Neural cell (in vitro differentiated cells): Measurements from ENCODE around the gene RNF133. TPM values are rescaled to one million over a fixed set of nuclear protein-coding genes. Genes with fewer than 3 reads are reported as not detected.

Experiments used
- H2AFZ ChIP-seq: fragments of 200-600, 300-800 bp; sonication (generic), shearing (Covaris generic); 2 replicates; pipeline ENCODE4 v1.6.0; 2014; ENCODE audit warnings: low read depth, mild to moderate bottlenecking, antibody characterized with exemption, low read length, moderate library complexity
- H3F3A ChIP-seq: fragments of 200-600 bp; shearing (Covaris generic); 2 replicates; pipeline ENCODE4 v1.6.1; 2016; ENCODE audit warnings: mild to moderate bottlenecking, moderate library complexity, mixed read lengths, antibody characterized with exemption, low read length; ENCODE audit not compliant: insufficient read depth, poor library complexity, severe bottlenecking
- H3K27ac ChIP-seq: fragments of 200-600, 300-800 bp; sonication (generic), shearing (Covaris generic); 2 replicates; pipeline ENCODE4 v1.5.1; 2014; ENCODE audit warnings: mild to moderate bottlenecking, low read length, moderate library complexity
- H3K27me3 ChIP-seq: fragments of 300-800, 200-600 bp; sonication (generic), shearing (Covaris generic); 2 replicates; pipeline ENCODE4 v1.6.0; 2014; ENCODE audit warnings: mild to moderate bottlenecking, low read depth, low read length, moderate library complexity; ENCODE audit not compliant: insufficient read depth
- H3K36me3 ChIP-seq: fragments of 300-800, 200-600 bp; sonication (generic), shearing (Covaris generic); 2 replicates; pipeline ENCODE4 v1.5.1; 2014; ENCODE audit warnings: mild to moderate bottlenecking, antibody characterized with exemption, low read length, moderate library complexity; ENCODE audit not compliant: insufficient read depth
- H3K4me2 ChIP-seq: fragments of 300-800, 200-600 bp; sonication (generic), shearing (Covaris generic); 2 replicates; pipeline ENCODE4 v1.6.0; 2014; ENCODE audit warnings: mild to moderate bottlenecking, low read length
- H3K4me3 ChIP-seq: fragments of 300-800, 200-600 bp; sonication (generic), shearing (Covaris generic); 2 replicates; pipeline ENCODE4 v1.5.1; 2014; ENCODE audit warnings: mild to moderate bottlenecking, low read length, moderate library complexity
- H3K79me2 ChIP-seq: fragments of 200-600 bp; shearing (Covaris generic); replicated peaks from 2 replicates; pipeline ENCODE4 v1.6.0; 2014; ENCODE audit warnings: mild to moderate bottlenecking, low read length, moderate library complexity; ENCODE audit not compliant: insufficient read depth
- H3K9ac ChIP-seq: fragments of 300-800, 200-600 bp; sonication (generic), shearing (Covaris generic); 2 replicates; pipeline ENCODE4 v1.6.1; 2016; ENCODE audit warnings: mild to moderate bottlenecking, low read length, mixed read lengths
- H3K9me2 ChIP-seq: fragments of 200-600 bp; shearing (Covaris generic); 2 replicates; pipeline ENCODE4 v1.6.1; 2016; ENCODE audit warnings: mild to moderate bottlenecking, low read length, mixed read lengths; ENCODE audit not compliant: insufficient read depth
- H3K9me3 ChIP-seq: fragments of 200-600, 300-800 bp; sonication (generic), shearing (Covaris generic); 2 replicates; pipeline ENCODE4 v1.6.1; 2016; ENCODE audit warnings: mild to moderate bottlenecking, mixed run types, low read length, moderate library complexity, mixed read lengths
- H4K20me1 ChIP-seq: fragments of 200-600 bp; shearing (Covaris generic); 2 replicates; pipeline ENCODE4 v1.6.1; 2016; ENCODE audit warnings: mild to moderate bottlenecking, mixed run types; ENCODE audit not compliant: insufficient read depth
- CTCF ChIP-seq: fragments of 450-650 bp; IDR thresholded peaks from 2 replicates; pipeline ENCODE4 v1.5.1; 2014; ENCODE audit warnings: antibody characterized with exemption, mild to moderate bottlenecking, moderate library complexity; ENCODE audit not compliant: poor library complexity, severe bottlenecking
- EP300 ChIP-seq: fragments of 450-650 bp; conservative IDR thresholded peaks from 2 replicates; pipeline ENCODE4 v1.6.1; 2014; ENCODE audit warnings: antibody characterized with exemption, mild to moderate bottlenecking, moderate library complexity; ENCODE audit not compliant: poor library complexity, severe bottlenecking
- EZH2 ChIP-seq: fragments of 200-600, 300-800 bp; shearing (Covaris generic), sonication (generic); IDR thresholded peaks from 2 replicates; pipeline ENCODE4 v1.6.1; 2014; ENCODE audit warnings: antibody characterized with exemption, low read length, borderline replicate concordance, mild to moderate bottlenecking; ENCODE audit not compliant: insufficient read depth, poor library complexity, severe bottlenecking
- MXI1 ChIP-seq: fragments of 450-650 bp; conservative IDR thresholded peaks from 2 replicates; pipeline ENCODE4 v1.6.1; 2014; ENCODE audit warnings: antibody characterized with exemption, mild to moderate bottlenecking; ENCODE audit not compliant: poor library complexity, severe bottlenecking
- POLR2AphosphoS5 ChIP-seq: IDR thresholded peaks from 2 replicates; pipeline ENCODE4 v1.6.1; 2012
- RAD21 ChIP-seq: fragments of 450-650 bp; conservative IDR thresholded peaks from 2 replicates; pipeline ENCODE4 v1.6.1; 2014; ENCODE audit warnings: antibody characterized with exemption, mild to moderate bottlenecking, moderate library complexity
- SMC3 ChIP-seq: fragments of 450-650 bp; conservative IDR thresholded peaks from 2 replicates; pipeline ENCODE4 v1.6.1; 2014; ENCODE audit warnings: antibody characterized with exemption, mild to moderate bottlenecking, moderate library complexity; ENCODE audit not compliant: poor library complexity
- TAF1 ChIP-seq: IDR thresholded peaks from 2 replicates; pipeline ENCODE4 v1.6.1; 2012; ENCODE audit warnings: low read depth
- polyA minus RNA-seq: library from RNA; depleted of rRNA, polyadenylated mRNA; stranded (reverse); fragments of >200 nt; gene quantifications from 2 replicates; pipeline ENCODE4 v1.2.3, GENCODE V29; 2014
- polyA plus RNA-seq: library from polyadenylated mRNA; depleted of rRNA; stranded (reverse); fragments of >200 nt; gene quantifications from 2 replicates; pipeline ENCODE4 v1.2.3, GENCODE V29; 2014
- TF ChIP-seq, protein P1 (sequence below): IDR thresholded peaks from 2 replicates; pipeline ENCODE4 v1.6.1; 2012; ENCODE audit warnings: borderline replicate concordance

The RNF133 gene
- polyA plus RNA-seq (not detected in 2 replicates), polyA minus RNA-seq (0.58 TPM in 1 of 2 replicates, not detected in the other)

DNA sequence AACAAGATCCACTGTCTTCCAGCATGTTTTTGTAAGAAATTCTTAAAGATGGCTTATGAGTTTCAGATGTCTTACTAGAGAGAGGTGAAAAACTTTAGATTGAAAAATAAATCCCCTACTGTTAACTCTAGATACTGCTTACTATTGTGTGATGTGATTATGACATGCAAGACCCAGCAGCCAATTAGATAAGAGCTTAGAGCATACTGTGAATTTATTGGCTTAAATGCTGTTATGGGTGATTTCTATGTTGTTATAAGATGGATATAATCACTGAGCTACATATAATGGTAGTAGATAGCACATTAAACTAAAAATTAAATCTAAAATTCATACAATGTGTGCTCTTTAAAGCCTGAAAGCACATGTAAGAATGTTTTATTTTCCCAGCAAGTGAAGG is at the start of gene RNF133:
TSS of gene RNF133 (minus strand) at position 101 of the 400 bp plus-strand sequence. CDS start 199 bp downstream, outside the sequence.
- no peaks in the 10 kb centered on the region for H3F3A ChIP-seq
- no peak within 1 kb of the TSS for H3K4me2 ChIP-seq
- H3K9me2 ChIP-seq = no peaks in the 10 kb centered on the region
- H3K36me3 ChIP-seq = no peaks in the 10 kb centered on the region
- no peak within 1 kb of the TSS for H3K27ac ChIP-seq
- no peak within 1 kb of the TSS for H2AFZ ChIP-seq
- H3K4me3 ChIP-seq = no peak within 1 kb of the TSS
- TF ChIP-seq MXI1 (no peak), EP300 (no peak), EZH2 (no peak), POLR2AphosphoS5 (no peak), RAD21 (no peak), CTCF (no peak), TAF1 (no peak), SMC3 (no peak)
- TF ChIP-seq, protein P1, sequence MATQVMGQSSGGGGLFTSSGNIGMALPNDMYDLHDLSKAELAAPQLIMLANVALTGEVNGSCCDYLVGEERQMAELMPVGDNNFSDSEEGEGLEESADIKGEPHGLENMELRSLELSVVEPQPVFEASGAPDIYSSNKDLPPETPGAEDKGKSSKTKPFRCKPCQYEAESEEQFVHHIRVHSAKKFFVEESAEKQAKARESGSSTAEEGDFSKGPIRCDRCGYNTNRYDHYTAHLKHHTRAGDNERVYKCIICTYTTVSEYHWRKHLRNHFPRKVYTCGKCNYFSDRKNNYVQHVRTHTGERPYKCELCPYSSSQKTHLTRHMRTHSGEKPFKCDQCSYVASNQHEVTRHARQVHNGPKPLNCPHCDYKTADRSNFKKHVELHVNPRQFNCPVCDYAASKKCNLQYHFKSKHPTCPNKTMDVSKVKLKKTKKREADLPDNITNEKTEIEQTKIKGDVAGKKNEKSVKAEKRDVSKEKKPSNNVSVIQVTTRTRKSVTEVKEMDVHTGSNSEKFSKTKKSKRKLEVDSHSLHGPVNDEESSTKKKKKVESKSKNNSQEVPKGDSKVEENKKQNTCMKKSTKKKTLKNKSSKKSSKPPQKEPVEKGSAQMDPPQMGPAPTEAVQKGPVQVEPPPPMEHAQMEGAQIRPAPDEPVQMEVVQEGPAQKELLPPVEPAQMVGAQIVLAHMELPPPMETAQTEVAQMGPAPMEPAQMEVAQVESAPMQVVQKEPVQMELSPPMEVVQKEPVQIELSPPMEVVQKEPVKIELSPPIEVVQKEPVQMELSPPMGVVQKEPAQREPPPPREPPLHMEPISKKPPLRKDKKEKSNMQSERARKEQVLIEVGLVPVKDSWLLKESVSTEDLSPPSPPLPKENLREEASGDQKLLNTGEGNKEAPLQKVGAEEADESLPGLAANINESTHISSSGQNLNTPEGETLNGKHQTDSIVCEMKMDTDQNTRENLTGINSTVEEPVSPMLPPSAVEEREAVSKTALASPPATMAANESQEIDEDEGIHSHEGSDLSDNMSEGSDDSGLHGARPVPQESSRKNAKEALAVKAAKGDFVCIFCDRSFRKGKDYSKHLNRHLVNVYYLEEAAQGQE = no peak
- H4K20me1 ChIP-seq = no peaks in the 10 kb centered on the region
- no peaks in the 10 kb centered on the region for H3K79me2 ChIP-seq
- H3K9ac ChIP-seq = no peak within 1 kb of the TSS
- no peaks in the 10 kb centered on the region for H3K9me3 ChIP-seq
- no peaks in the 10 kb centered on the region for H3K27me3 ChIP-seq

DNA sequence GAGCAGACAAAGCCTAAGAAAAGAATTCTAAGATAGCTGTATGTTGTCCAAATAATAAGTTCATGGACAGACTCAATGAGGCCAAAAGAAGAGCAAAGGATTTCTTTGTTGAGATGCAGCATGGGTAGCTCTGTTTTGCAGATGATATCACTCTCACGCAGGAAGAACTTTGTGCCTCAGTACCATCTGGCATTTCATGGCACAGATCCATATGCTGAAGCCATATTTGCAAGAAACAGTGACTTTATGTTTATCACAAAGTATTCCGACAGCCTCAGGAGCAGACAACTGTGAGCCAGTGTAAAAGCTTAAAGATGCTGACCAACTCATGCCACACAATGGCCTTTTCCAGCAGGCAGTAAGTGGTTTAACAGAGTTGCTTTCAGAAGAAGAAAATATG is 49.3 kb upstream of the RNF133 start:
- Histone ChIP-seq H3K27me3 (no peaks in the 10 kb centered on the region), H2AFZ (no peak overlapping the region)

More for the DNA sequence above, 49.3 kb upstream of the RNF133 start:
- no peak overlapping the region for H3K4me3 ChIP-seq
- no peaks in the 10 kb centered on the region for H3K36me3 ChIP-seq
- TF ChIP-seq SMC3 (no peak), EP300 (no peak), POLR2AphosphoS5 (no peak), CTCF (no peak), TAF1 (no peak), EZH2 (no peak)
- TF ChIP-seq, protein P1 = no peak
- no peaks in the 10 kb centered on the region for H3K9me3 ChIP-seq
- no peaks in the 10 kb centered on the region for H3F3A ChIP-seq
- H3K9ac ChIP-seq = no peak overlapping the region
- H3K27ac ChIP-seq = no peak overlapping the region
- H3K4me2 ChIP-seq = no peak overlapping the region
- H3K79me2 ChIP-seq = no peaks in the 10 kb centered on the region
- H3K9me2 ChIP-seq = no peaks in the 10 kb centered on the region
- no peaks in the 10 kb centered on the region for H4K20me1 ChIP-seq
